Caki2 (cell line): ENCODE results near the gene BNIP3. TPM values are rescaled to one million over a fixed set of nuclear protein-coding genes. Genes with fewer than 3 reads are reported as not detected.
"Not testable (repeated sequence)": the region's sequence is repeated elsewhere in the genome, so short reads cannot be mapped to it uniquely, and the experiment has no call there.

Experiments used
- DNase-seq: peaks from one replicate; pipeline ENCODE4 v3.0.0-alpha.2; 2015; ENCODE audit warnings: low read depth
- in situ Hi-C: cut with HindIII; loops from 2 replicates; pipeline ENCODE4 v1.10.0; 2016; ENCODE audit warnings: low sequenced_read_pairs, low pct_unique_long_range_greater_than_20kb, mixed read lengths
- total RNA-seq: library from RNA; depleted of rRNA; stranded (reverse); fragments of >200 nt; shearing (Covaris generic); gene quantifications from 2 replicates; pipeline ENCODE4 v1.2.3, GENCODE V29; 2014; ENCODE audit warnings: low replicate concordance

BNIP3 gene
- total RNA-seq, 1 experiment from 2014 or later, result 564 TPM

- DNase-seq, result no peak
- in situ Hi-C loops, result no loop called here
Observed at GRCh38 chr10:131963350-131963749, 18.4 kb downstream of the BNIP3 start.

DNA sequence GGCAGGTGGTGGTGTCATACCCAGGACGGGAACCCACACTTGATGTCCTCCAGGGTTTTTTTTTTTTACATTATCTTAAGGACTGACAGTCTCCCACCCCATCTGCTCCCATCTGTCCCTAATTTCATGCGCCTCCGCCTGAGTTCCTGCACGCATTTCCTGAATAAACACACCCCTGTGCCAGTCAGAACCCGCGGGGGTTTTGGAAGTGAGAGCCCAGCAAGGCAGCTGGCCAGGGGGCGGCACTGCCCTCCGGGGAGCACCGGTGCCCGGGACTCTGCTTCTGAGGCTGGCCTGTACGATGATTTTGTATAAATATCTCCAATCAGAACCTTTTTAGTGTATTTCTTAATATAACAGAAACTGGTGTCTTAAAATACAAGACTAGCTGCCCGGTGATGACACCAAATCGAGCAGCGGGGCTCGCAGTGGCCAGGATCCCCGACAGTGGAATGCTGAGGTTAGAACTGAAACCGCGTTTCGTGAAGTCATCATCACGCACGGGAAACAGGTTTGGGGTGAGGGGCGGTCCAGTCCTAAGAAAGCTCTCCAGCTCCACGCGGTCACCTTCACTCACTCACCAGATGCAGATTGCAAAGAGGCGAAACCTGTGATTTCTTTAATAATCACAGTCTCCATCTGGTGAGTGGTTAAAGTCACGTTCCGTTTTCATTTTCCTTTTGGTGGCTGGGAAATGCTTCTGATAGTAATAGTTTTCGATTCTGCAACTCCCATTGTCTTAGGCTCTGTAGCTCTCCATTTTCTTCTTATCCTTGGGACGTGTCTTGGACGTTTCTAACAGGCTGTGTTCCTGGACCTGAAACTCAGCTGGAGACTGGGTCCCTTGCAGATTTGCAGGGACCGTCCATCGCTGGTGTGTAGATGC is 19.7 kb downstream of the BNIP3 start:
- no peak for DNase-seq
- in situ Hi-C loops, result no loop called here

- in situ Hi-C loops, result no loop called here
- DNase-seq, result no peak
Observed at GRCh38 chr10:131961047-131961776, 20.5 kb downstream of the BNIP3 start.

- in situ Hi-C loops, result no loop called here
- DNase-seq, result no peak
Observed at GRCh38 chr10:131960631-131961046, 21.1 kb downstream of the BNIP3 start.

DNA sequence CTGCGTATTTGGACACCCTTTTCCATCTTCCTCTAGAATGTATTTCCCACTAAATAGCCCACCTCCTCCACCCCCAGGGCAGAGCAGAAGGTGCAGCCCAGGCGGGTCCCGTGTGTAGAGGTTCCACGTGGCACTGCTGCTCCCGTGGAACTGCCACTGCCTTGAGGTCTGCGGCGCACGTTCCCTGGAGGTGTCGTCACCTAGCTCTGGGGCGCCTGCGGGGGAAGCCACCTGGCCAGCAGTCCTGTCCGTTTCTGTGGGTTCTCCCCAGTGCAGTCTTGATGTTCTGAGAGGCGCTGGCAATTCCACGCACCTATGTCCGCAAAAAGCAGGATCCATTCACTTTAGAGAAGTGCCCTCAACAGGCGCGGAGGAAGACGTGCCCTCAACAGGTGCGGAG is 21.9 kb downstream of the BNIP3 start:
- in situ Hi-C loops, result no loop called here
- DNase-seq, result no peak

DNA sequence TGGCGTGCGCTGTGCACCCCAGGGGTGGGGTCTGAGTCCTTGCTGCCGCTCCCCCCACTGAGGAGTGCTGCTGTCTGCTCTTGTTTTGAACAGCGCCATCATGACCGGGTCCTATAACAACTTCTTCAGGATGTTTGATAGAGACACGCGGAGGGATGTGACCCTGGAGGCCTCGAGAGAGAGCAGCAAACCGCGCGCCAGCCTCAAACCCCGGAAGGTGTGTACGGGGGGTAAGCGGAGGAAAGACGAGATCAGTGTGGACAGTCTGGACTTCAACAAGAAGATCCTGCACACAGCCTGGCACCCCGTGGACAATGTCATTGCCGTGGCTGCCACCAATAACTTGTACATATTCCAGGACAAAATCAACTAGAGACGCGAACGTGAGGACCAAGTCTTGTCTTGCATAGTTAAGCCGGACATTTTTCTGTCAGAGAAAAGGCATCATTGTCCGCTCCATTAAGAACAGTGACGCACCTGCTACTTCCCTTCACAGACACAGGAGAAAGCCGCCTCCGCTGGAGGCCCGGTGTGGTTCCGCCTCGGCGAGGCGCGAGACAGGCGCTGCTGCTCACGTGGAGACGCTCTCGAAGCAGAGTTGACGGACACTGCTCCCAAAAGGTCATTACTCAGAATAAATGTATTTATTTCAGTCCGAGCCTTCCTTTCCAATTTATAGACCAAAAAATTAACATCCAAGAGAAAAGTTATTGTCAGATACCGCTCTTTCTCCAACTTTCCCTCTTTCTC is 26.0 kb downstream of the BNIP3 start:
- in situ Hi-C loops, result no loop called here
- DNase-seq, result no peak

DNA sequence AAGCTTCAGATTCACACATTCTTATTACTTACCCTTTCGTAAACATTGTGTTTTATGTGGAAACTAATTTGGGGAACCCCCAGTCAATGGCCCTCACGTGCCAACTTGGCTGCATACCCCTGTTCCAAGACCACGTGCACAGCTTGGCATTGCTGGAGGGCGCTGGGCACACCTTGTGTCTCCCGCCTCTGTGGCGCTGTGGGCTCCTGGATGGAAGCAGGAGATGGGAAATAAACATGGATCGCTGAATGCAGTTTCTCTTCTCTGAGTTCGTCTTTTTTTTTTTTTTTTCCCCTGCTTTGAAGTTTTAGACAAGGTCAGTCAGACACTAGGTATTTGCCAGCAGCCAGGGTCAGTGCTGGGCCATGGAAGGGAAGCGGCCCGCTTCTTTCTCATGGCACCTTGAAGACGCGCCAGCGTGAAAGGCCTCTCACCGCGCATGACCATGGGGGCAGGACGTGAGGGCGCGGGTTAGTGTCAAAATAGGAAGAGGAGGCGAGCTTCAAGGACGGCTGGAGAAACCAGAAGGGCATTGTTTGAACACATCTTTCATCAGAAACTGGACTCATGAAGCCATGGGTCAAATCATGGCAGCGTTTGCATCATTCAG is 27.3 kb downstream of the BNIP3 start:
- DNase-seq, result no peak
- in situ Hi-C loops, result no loop called here

GRCh38 chr10:131949908-131950307 is 31.8 kb downstream of the BNIP3 start:
- in situ Hi-C loops, DNase-seq: not testable (repeated sequence)

DNA sequence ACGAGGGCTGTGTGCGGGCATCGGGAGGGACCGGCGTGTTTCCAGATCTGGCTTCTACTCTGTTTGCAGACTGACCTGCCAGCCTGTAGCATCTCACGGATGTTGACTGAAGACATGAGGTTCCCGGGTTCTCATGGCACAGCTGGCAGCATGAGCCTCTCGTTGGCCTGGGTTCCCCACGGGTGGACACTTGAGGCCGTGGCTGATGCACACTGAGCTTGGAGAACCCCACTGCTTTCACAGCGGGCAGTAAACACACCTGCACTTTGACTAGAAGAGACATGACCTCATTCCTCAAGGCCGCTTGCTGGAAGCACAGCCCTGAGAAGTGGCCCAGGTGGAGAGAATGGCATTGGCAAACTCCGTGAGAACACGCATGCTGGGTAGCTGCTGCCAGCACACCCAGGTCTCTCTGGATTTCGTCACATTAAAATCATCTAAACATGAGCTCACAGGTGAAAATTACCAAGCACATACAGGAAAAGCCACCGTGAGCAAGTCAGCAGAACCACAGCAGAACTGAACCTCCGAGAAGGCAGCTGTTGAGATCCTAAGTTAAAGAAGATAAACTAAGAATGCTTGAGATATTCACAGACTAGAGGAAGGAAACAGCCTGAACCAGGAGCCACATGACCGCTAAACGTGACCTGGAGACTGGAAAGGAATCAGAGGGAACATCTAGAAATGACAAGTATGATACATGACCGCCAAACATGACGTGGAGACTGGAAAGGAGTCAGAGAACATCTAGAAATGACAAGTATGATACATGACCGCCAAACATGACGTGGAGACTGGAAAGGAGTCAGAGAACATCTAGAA is 32.5 kb downstream of the BNIP3 start:
- DNase-seq, result no peak
- in situ Hi-C loops, result no loop called here

GRCh38 chr10:131948501-131948900 is 33.2 kb downstream of the BNIP3 start:
- in situ Hi-C loops, result no loop called here
- no peak for DNase-seq

DNA sequence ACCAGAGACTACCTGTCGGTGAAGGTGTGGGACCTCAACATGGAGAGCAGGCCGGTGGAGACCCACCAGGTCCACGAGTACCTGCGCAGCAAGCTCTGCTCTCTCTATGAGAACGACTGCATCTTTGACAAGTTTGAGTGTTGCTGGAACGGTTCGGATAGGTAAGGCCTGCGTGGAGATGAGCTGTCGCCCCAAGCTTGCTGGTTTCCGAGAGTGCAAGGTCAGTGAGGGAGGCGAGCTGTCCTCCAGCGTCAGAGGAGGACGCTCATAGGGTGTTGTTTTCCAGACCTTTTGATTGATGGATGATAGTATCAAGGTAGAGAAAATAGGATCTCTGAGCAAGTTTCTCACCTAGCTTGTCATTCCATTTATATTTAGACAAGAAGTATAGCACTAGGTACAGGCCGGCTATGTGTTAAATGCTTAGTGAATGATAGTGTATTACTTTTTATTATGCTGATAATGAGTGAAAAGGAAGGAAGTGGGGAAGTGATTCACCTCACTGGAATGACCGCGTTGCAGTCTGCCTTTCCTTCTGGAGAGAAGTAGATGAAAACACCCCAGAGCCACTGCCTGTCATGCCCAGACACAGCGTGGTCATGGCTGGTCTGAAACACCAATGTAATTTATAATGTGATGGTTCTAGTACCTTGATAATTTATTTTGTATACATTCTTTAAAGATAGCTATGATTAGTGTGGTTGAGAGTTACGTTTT is 33.9 kb downstream of the BNIP3 start:
- no peak for DNase-seq
- in situ Hi-C loops, result no loop called here

- DNase-seq, result no peak
- in situ Hi-C loops, result no loop called here
Observed at GRCh38 chr10:131946880-131947279, 34.8 kb downstream of the BNIP3 start.

- in situ Hi-C loops, result no loop called here
Observed at GRCh38 chr10:131946321-131946751, 35.4 kb downstream of the BNIP3 start.

DNA sequence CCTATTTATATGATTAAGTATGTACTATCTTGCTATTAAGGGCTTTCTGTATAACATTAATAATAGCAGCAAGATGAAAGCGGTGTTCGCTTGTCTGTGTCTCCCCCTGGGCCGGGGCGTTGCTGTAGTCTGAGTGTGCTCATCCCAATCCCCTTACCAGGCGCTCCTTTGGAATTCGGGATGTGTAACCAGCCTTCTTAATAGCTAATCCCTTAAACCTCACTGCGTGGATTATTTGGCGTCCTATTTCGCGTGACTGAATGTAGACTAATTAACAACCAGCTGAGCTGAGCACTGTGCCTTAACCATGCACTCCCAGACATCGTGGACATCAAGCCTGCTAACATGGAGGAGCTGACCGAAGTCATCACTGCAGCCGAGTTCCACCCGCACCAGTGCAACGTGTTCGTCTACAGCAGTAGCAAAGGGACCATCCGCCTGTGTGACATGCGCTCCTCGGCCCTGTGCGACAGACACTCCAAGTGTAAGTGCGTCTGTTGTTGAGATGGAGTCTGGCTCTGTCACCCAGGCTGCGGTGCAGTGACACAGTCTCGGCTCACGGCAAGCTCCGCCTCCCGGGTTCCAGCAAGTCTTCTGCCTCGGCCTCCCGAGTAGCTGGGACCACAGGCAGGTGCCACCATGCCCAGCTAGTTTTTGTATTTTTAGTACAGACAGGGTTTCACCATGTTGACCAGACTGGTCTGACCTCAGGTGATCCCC is 36.6 kb downstream of the BNIP3 start:
- in situ Hi-C loops, result no loop called here

More at GRCh38 chr10:131946321-131946751, 35.4 kb downstream of the BNIP3 start:
- DNase-seq, result no peak

GRCh38 chr10:131944412-131944811 is 37.3 kb downstream of the BNIP3 start:
- in situ Hi-C loops, result no loop called here
- DNase-seq, result no peak

More for the DNA sequence above, 36.6 kb downstream of the BNIP3 start:
- DNase-seq, result no peak

DNA sequence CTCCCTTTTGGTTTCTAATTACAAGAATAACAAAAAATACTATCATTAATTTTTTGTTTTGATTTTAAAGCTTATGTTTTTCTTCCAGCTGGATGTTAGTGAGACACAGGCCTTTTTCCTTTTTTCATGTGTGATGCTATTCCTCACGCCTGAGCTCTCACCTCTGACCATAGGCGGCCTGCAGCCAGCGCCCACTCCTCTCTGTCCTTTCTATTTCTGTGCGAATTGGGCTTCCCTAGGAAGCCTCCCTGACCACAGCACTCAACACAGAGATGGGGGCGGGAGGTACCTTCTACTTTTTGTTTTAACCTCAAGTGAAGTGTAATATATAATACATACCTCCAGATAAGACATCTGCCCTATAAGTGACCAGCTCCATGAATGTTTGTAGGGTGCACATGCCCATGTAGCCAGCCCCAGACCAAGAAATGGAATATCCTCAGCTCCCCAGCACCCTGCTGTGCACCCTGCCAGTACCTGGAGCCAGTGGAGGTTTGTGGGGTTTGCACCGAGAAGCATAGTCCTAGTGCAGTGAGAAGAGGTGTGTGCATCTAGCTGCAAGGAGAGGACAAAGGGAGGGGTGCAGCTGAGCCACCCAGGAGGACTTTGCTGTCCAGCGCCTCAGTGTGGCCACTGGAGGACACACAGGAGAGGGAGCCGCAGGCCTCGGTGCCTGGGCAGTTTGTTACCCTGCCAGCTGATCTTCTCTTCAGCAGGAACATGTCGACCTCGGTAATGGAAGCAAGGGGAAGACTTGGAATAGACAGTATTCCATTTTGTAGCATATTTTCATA is 38.5 kb downstream of the BNIP3 start:
- no peak for DNase-seq
- in situ Hi-C loops, result no loop called here
